ENCODE measurements around the gene UBL4A. TPM values are rescaled to one million over a fixed set of nuclear protein-coding genes. Genes with fewer than 3 reads are reported as not detected.
A peak's percentile ranks its signal among the peaks of the same experiment; 100 is the strongest.

UBL4A gene
- total and polyA plus RNA-seq, 2 of the 13 experiments (the other 11 are each of a cell fraction or from before 2014, with no cell fraction given) = 16.8 to 25.5 TPM

DNA sequence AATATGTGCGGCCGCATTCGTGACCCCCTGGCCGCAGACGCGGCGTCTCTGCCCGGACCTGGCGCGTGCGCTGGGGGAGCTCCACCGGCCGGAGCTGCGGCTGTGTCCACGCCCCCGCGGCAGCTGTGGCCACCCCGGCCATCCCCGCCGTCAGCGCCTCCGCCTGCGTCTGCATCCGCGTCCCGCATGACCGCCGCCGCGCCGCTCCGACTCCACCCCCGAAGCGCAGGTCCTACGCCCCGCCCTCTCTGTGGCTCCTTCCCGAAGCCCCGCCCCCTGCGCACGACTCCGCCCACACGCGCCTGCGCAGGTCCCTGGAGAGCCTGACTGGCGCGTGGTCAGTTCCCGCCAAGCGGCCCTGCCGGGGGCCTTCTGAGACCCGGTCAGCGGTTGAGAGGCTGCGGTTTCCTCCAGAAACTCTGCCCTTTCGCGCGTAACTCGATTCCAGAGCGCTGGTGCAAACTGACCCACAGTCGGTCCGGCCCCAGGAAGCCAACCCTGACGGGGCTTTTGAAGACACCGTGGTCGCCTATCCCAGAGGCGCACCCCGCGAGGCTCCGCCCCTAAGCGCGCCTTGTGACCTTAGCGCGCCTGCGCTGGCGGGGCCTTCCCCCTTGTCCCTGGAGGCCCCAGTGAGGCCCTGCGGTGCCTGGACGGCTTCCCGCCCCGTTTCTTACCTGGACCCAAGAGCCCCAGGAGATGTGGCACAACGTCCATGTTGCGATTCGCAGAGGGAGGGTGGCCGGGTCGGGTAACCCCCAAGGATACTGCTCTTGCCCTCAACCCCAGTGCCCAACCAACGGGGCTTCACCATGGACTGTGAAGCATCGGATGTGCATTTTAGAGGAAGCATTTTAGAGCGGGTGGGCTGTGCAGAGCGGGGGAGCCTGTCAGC, 7.4 kb downstream of the UBL4A start, which contains the start of gene LAGE3 (continued):
- TF ChIP-seq ZSCAN29 (CRISPR knock-in tag; conservative IDR thresholded peaks at IDR 0.05) (no peak), ZNF264 (CRISPR knock-in tag; IDR thresholded peaks at IDR 0.05) (no peak), ZNF788 (CRISPR knock-in tag; IDR thresholded peaks at IDR 0.05; ENCODE audit: borderline replicate concordance) (no peak; the same call in 1 of the 2 replicates), PAX8 (CRISPR knock-in tag; IDR thresholded peaks at IDR 0.05; ENCODE audit: borderline replicate concordance) (no peak), FIP1L1 (IDR thresholded peaks at IDR 0.05; ENCODE audit: borderline replicate concordance, insufficient read depth, low read depth, low read length) (peak; percentile 75; the same call in 1 of the 2 replicates), SIN3B (IDR thresholded peaks at IDR 0.05; ENCODE audit: low read length) (no peak), SYNCRIP (IDR thresholded peaks at IDR 0.05; ENCODE audit: insufficient read depth, low read depth, low read length) (no peak), ASH2L (IDR thresholded peaks at IDR 0.05; ENCODE audit: insufficient read length, low read depth, low read length) (no peak), ZKSCAN8 (CRISPR knock-in tag; IDR thresholded peaks at IDR 0.05; ENCODE audit: borderline replicate concordance) (no peak), TBP (CRISPR knock-in tag; IDR thresholded peaks at IDR 0.05) (no peak), MXI1 (IDR thresholded peaks at IDR 0.05; ENCODE audit: borderline replicate concordance, low read depth, low read length) (peak; percentile 70; the same call in 1 of the 3 replicates), JUNB (CRISPR knock-in tag; IDR thresholded peaks at IDR 0.05; ENCODE audit: borderline replicate concordance) (no peak), MED13 (CRISPR knock-in tag; IDR thresholded peaks at IDR 0.05) (no peak), ZFP37 (CRISPR knock-in tag; IDR thresholded peaks at IDR 0.05; ENCODE audit: borderline replicate concordance) (no peak), ZNF709 (CRISPR knock-in tag; IDR thresholded peaks at IDR 0.05) (no peak), ZNF292 (CRISPR knock-in tag; IDR thresholded peaks at IDR 0.05; ENCODE audit: borderline replicate concordance, low read depth) (no peak), NKX3-1 (CRISPR knock-in tag; IDR thresholded peaks at IDR 0.05) (peak; percentile 66; the same call in 1 of the 2 replicates)
- TF ChIP-seq, protein P1, sequence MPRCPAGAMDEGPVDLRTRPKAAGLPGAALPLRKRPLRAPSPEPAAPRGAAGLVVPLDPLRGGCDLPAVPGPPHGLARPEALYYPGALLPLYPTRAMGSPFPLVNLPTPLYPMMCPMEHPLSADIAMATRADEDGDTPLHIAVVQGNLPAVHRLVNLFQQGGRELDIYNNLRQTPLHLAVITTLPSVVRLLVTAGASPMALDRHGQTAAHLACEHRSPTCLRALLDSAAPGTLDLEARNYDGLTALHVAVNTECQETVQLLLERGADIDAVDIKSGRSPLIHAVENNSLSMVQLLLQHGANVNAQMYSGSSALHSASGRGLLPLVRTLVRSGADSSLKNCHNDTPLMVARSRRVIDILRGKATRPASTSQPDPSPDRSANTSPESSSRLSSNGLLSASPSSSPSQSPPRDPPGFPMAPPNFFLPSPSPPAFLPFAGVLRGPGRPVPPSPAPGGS (CRISPR knock-in tag; IDR thresholded peaks at IDR 0.05) = no peak
- TF ChIP-seq, protein P2, sequence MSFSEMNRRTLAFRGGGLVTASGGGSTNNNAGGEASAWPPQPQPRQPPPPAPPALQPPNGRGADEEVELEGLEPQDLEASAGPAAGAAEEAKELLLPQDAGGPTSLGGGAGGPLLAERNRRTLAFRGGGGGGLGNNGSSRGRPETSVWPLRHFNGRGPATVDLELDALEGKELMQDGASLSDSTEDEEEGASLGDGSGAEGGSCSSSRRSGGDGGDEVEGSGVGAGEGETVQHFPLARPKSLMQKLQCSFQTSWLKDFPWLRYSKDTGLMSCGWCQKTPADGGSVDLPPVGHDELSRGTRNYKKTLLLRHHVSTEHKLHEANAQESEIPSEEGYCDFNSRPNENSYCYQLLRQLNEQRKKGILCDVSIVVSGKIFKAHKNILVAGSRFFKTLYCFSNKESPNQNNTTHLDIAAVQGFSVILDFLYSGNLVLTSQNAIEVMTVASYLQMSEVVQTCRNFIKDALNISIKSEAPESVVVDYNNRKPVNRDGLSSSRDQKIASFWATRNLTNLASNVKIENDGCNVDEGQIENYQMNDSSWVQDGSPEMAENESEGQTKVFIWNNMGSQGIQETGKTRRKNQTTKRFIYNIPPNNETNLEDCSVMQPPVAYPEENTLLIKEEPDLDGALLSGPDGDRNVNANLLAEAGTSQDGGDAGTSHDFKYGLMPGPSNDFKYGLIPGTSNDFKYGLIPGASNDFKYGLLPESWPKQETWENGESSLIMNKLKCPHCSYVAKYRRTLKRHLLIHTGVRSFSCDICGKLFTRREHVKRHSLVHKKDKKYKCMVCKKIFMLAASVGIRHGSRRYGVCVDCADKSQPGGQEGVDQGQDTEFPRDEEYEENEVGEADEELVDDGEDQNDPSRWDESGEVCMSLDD (CRISPR knock-in tag; IDR thresholded peaks at IDR 0.05; ENCODE audit: borderline replicate concordance) = no peak
- TF ChIP-seq, protein P3, sequence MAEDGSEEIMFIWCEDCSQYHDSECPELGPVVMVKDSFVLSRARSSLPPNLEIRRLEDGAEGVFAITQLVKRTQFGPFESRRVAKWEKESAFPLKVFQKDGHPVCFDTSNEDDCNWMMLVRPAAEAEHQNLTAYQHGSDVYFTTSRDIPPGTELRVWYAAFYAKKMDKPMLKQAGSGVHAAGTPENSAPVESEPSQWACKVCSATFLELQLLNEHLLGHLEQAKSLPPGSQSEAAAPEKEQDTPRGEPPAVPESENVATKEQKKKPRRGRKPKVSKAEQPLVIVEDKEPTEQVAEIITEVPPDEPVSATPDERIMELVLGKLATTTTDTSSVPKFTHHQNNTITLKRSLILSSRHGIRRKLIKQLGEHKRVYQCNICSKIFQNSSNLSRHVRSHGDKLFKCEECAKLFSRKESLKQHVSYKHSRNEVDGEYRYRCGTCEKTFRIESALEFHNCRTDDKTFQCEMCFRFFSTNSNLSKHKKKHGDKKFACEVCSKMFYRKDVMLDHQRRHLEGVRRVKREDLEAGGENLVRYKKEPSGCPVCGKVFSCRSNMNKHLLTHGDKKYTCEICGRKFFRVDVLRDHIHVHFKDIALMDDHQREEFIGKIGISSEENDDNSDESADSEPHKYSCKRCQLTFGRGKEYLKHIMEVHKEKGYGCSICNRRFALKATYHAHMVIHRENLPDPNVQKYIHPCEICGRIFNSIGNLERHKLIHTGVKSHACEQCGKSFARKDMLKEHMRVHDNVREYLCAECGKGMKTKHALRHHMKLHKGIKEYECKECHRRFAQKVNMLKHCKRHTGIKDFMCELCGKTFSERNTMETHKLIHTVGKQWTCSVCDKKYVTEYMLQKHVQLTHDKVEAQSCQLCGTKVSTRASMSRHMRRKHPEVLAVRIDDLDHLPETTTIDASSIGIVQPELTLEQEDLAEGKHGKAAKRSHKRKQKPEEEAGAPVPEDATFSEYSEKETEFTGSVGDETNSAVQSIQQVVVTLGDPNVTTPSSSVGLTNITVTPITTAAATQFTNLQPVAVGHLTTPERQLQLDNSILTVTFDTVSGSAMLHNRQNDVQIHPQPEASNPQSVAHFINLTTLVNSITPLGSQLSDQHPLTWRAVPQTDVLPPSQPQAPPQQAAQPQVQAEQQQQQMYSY (CRISPR knock-in tag; IDR thresholded peaks at IDR 0.05) = no peak
